ENCODE data around the gene NRBF2.

NRBF2 gene

DNA sequence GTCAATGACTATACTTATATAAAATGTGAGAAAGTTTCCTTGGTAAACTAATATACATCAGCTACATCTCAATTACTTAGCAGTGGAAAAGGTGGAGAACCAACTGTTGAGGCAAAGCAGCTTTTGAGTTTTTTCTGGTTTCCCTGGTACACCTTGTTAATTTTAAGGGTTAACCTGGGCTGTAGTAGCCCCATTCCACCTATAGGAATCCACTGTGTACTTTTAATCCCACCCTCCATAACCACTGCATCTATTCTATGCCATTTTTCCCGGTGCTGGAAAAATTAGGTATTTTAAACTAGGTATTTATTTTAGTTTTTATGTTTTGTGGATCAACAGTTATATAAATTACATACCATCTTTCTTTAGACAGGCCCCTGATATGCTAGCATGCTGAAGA, 42.4 kb downstream of the NRBF2 start:
- no peak for TF ChIP-seq CTCF (IDR thresholded peaks at IDR 0.05)
- Histone ChIP-seq H3K27ac (no peak overlapping the region), H3K4me1 (ENCODE audit: control insufficient read depth in 1 of 2, insufficient read depth in 1 of 2, low read depth in 1 of 2, low read length in 1 of 2) (no peaks in the 10 kb centered on the region), H3K27me3 (no peaks in the 10 kb centered on the region), H3K9me3 (no peaks in the 10 kb centered on the region), H3K36me3 (peaks cover 99% of the 10 kb centered on the region), H3K4me3 (ENCODE audit: low read depth in 1 of 2, low read length in 1 of 2) (no peak overlapping the region)

DNA sequence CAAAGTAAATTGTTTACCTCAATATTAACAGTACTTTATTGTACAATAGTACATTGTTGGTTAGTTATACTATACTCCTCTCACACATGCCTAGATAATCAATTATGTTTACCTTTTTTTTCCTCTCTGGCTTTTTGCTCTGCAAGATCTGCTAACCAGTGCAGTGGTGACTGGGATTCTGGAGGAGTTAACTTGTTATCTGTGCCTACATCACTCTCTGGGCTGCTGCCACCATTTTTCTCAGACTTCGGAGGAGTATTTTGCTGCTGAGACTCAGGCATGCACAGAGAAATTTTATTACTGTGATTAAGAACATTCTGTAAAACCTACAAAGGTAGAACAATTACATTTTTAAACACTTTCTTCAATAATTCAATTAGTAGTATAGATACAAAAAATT, 59.7 kb downstream of the NRBF2 start:
- TF ChIP-seq CTCF (IDR thresholded peaks at IDR 0.05) = no peak
- H3K9me3 ChIP-seq = no peaks in the 10 kb centered on the region
- no peaks in the 10 kb centered on the region for H3K27me3 ChIP-seq
- peaks cover 100% of the 10 kb centered on the region for H3K36me3 ChIP-seq
- no peak overlapping the region for H3K4me3 ChIP-seq (ENCODE audit: low read depth in 1 of 2, low read length in 1 of 2)
- no peaks in the 10 kb centered on the region for H3K4me1 ChIP-seq (ENCODE audit: control insufficient read depth in 1 of 2, insufficient read depth in 1 of 2, low read depth in 1 of 2, low read length in 1 of 2)
- no peak overlapping the region for H3K27ac ChIP-seq

GRCh38 chr10:63197344-63198092, 64.4 kb downstream of the NRBF2 start:
- H3K9me3 ChIP-seq = no peaks in the 10 kb centered on the region
- peaks cover 97% of the 10 kb centered on the region for H3K36me3 ChIP-seq

DNA sequence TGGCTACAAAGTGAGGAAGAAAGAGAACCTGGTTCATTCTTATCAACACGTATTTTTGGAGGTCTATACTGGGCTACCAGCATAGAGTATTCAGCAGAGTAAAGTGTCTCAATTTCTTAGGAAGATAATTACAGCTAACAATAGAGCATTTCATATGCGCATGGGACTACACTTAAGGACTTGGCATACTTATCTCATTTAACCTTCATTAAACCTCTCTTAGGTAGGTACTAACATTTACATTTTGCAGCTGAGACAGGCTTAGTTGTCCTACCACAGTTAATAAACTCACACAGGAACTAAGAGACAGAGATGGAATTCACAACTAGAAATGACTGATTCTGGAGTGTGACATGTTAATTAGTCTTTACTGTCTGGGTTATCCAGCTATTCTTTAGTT, 66.6 kb downstream of the NRBF2 start:
- H3K36me3 ChIP-seq = peaks cover 87% of the 10 kb centered on the region
- no peak overlapping the region for H3K27ac ChIP-seq
- TF ChIP-seq CTCF (IDR thresholded peaks at IDR 0.05) = no peak
- H3K4me3 ChIP-seq (ENCODE audit: low read depth in 1 of 2, low read length in 1 of 2) = no peak overlapping the region
- no peaks in the 10 kb centered on the region for H3K9me3 ChIP-seq
- peaks cover 3 to 5% of the 10 kb centered on the region in 2 experiments for H3K4me1 ChIP-seq (ENCODE audit: control insufficient read depth in 1 of 2, insufficient read depth in 1 of 2, low read depth in 1 of 2, low read length in 1 of 2)
- H3K27me3 ChIP-seq = no peaks in the 10 kb centered on the region

More at GRCh38 chr10:63197344-63198092, 64.4 kb downstream of the NRBF2 start:
- Histone ChIP-seq H3K27me3 (no peaks in the 10 kb centered on the region), H3K4me1 (ENCODE audit: control insufficient read depth in 1 of 2, insufficient read depth in 1 of 2, low read depth in 1 of 2, low read length in 1 of 2) (no peaks in the 10 kb centered on the region), H3K4me3 (ENCODE audit: low read depth in 1 of 2, low read length in 1 of 2) (no peak overlapping the region), H3K27ac (no peak overlapping the region)
- TF ChIP-seq CTCF (IDR thresholded peaks at IDR 0.05) = no peak

GRCh38 chr10:63200431-63200830, 67.3 kb downstream of the NRBF2 start:
- no peaks in the 10 kb centered on the region for H3K27me3 ChIP-seq
- no peak overlapping the region for H3K27ac ChIP-seq
- TF ChIP-seq CTCF (IDR thresholded peaks at IDR 0.05) = no peak
- peaks cover 86% of the 10 kb centered on the region for H3K36me3 ChIP-seq
- peaks cover 7 to 12% of the 10 kb centered on the region in 2 experiments for H3K4me1 ChIP-seq (ENCODE audit: control insufficient read depth in 1 of 2, insufficient read depth in 1 of 2, low read depth in 1 of 2, low read length in 1 of 2)
- H3K4me3 ChIP-seq (ENCODE audit: low read depth in 1 of 2, low read length in 1 of 2) = no peak overlapping the region
- H3K9me3 ChIP-seq = no peaks in the 10 kb centered on the region
